Activated CD4-positive, alpha-beta memory T cell treated with anti-CD3 and anti-CD28 coated beads for 36 hours (primary cell): ENCODE data around the gene RAB20. TPM values are rescaled to one million over a fixed set of nuclear protein-coding genes. Genes with fewer than 3 reads are reported as not detected.

Source experiments
- CTCF ChIA-PET: fragments of 350-600 bp; sonication (Branson Sonifier 250); formaldehyde crosslinking; loops from one replicate; lab custom pipeline; 2021; ENCODE audit warnings: antibody characterized with exemption, inconsistent platforms; lab: Charles Lee
- POLR2A ChIA-PET: fragments of 350-600 bp; sonication (Branson Sonifier 250); formaldehyde crosslinking; loops from one replicate; lab custom pipeline; 2021; ENCODE audit warnings: antibody characterized with exemption; lab: Charles Lee
- DNase-seq: peaks from one replicate; pipeline ENCODE4 v3.0.0-alpha.2; 2020
- H3K27ac Mint-ChIP-seq: one replicate; pipeline ENCODE4 v1.8.0; 2021; ENCODE audit warnings: mixed read lengths
- H3K27me3 Mint-ChIP-seq: one replicate; pipeline ENCODE4 v1.8.0; 2021; ENCODE audit warnings: mixed read lengths
- H3K36me3 Mint-ChIP-seq: one replicate; pipeline ENCODE4 v1.8.0; 2021; ENCODE audit warnings: mixed read lengths
- H3K4me1 Mint-ChIP-seq: one replicate; pipeline ENCODE4 v1.8.0; 2021; ENCODE audit warnings: low read depth, mixed read lengths
- H3K4me3 Mint-ChIP-seq: one replicate; pipeline ENCODE4 v1.8.0; 2021; ENCODE audit warnings: mild to moderate bottlenecking, mixed read lengths
- H3K9me3 Mint-ChIP-seq: one replicate; pipeline ENCODE4 v1.8.0; 2021; ENCODE audit warnings: mixed read lengths
- intact Hi-C: fragments of 100-400 bp; cut with micrococcal nuclease; formaldehyde crosslinking; loops from one replicate; pipeline ENCODE4 v1.15.1; 2023
- total RNA-seq, 2 experiments: library from RNA; stranded (reverse); gene quantifications; one replicate each; pipeline ENCODE4 v1.2.3, GENCODE V29; 2021

The RAB20 gene
- total RNA-seq, 2 experiments from 2014 or later: 1.4 to 2.1 TPM

- no peak overlapping the region for H3K27ac Mint-ChIP-seq
- no peak for DNase-seq
- CTCF ChIA-PET: no interaction called here
- H3K4me3 Mint-ChIP-seq: no peak overlapping the region
- peaks cover 20% of the 10 kb centered on the region for H3K27me3 Mint-ChIP-seq
- POLR2A ChIA-PET: no interaction called here
- no peaks in the 10 kb centered on the region for H3K36me3 Mint-ChIP-seq
- no peaks in the 10 kb centered on the region for H3K9me3 Mint-ChIP-seq
- no peaks in the 10 kb centered on the region for H3K4me1 Mint-ChIP-seq
- intact Hi-C loops: no loop called here
These were observed 86.4 kb downstream of the RAB20 start for GRCh38 chr13:110475117-110475516.

DNA sequence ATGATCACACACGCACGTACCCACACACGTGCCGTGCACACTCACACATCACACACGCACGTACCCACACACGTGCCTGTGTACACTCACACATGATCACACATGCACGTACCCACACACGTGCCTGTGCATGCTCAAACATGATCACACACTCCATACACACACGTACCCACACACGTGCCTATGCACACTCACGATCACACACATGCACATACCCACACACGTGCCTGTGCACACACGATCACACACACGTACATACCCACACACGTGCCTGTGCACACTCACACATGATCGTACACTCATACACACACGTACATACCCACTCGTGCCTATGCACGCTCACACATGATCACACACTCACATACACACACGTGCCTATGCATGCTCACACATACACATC is 86.8 kb downstream of the RAB20 start:
- Mint-ChIP-seq H3K27me3 (peaks cover 20% of the 10 kb centered on the region), H3K27ac (no peak overlapping the region), H3K9me3 (no peaks in the 10 kb centered on the region), H3K4me1 (no peaks in the 10 kb centered on the region), H3K36me3 (no peaks in the 10 kb centered on the region), H3K4me3 (no peak overlapping the region)
- ChIA-PET CTCF (no interaction called here), POLR2A (no interaction called here)
- intact Hi-C loops: no loop called here
- DNase-seq: no peak

Other genes with a start within 250 kb of the RAB20 start
- 10 to 100 TPM; 22.6 to 22.9 TPM for gene NAXD, start 53.8 kb upstream of the RAB20 start, total RNA-seq
- 10 to 100 TPM; 54.6 to 59.3 TPM for gene CARS2, start 144.4 kb upstream of the RAB20 start, total RNA-seq
- gene ING1, start 152.0 kb upstream of the RAB20 start, total RNA-seq: 10 to 100 TPM; 18.4 to 18.7 TPM